Renal pelvis (tissue), 4 donors: ENCODE data around the gene SYNPO2. TPM values are rescaled to one million over a fixed set of nuclear protein-coding genes. Genes with fewer than 3 reads are reported as not detected.
"Not testable (repeated sequence)": the region's sequence is repeated elsewhere in the genome, so short reads cannot be mapped to it uniquely, and the experiment has no call there.

Experiments used
- DNase-seq: peaks from one replicate; pipeline ENCODE4 v3.0.0-alpha.2; 2013
- polyA plus RNA-seq, 3 donors: library from polyadenylated mRNA; unstranded; fragments of 120-200 nt; gene quantifications; one replicate each; pipeline ENCODE4 v1.2.1, GENCODE V29; 2013; ENCODE audit not compliant: insufficient read length in 3 of 3

The SYNPO2 gene
- polyA plus RNA-seq, 3 donors, result 12.9 to 15.5 (median 13.7) TPM

DNA sequence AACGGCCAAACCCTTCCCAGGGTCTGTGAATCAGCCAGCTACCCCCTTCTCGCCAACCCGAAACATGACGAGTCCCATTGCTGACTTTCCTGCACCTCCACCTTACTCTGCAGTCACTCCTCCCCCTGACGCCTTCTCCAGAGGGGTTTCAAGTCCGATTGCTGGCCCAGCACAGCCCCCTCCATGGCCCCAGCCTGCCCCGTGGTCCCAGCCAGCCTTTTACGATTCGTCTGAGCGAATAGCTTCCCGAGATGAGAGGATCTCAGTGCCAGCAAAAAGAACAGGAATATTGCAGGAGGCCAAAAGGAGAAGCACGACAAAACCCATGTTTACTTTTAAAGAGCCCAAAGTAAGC is 141.9 kb downstream of the SYNPO2 start:
- no peak for DNase-seq

DNA sequence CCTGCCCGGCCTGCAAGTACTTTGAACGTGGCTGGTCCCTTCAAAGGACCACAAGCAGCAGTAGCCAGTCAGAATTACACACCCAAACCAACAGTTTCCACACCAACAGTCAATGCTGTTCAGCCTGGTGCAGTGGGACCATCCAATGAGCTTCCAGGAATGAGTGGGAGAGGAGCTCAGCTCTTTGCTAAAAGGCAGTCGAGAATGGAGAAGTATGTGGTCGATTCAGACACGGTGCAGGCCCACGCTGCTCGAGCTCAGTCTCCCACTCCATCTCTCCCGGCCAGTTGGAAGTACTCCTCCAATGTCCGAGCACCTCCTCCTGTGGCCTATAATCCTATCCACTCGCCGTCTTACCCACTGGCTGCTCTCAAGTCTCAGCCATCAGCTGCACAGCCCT is 142.6 kb downstream of the SYNPO2 start:
- DNase-seq, result no peak

DNA sequence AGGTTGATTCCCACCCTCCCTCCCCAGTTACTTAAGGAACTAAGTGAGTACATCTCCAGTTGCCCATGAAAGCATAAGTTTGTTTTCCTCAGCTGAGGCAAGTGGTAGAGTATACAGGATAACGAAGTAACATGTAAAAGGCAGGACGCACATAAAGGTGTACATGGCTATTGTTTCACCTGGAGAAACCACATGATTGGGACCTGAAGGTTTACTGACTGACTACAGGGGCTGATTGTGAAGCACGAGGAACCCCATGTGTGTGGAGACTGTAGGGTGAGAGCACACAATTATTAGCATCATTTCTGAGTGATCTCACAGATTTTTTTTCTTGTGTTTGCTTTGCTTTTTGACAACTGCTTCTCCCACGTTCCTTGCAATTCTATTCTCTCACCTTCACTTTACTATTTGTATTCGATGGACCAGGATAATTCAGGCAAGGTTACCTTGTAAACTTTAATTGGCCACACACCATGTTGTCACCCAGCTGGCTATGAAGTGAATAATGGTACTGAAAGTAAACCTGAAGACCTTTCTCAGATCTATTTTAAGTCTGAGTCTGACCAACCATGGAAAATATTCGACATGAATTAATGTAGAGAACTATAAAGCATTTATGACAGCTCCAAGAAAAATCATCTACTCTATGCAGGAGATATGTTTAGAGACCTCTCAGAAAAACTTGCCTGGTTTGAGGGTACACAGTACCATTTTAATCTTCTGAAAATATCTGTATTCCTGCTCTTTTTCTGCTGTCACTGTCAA is 144.4 kb downstream of the SYNPO2 start:
- DNase-seq, result no peak

DNA sequence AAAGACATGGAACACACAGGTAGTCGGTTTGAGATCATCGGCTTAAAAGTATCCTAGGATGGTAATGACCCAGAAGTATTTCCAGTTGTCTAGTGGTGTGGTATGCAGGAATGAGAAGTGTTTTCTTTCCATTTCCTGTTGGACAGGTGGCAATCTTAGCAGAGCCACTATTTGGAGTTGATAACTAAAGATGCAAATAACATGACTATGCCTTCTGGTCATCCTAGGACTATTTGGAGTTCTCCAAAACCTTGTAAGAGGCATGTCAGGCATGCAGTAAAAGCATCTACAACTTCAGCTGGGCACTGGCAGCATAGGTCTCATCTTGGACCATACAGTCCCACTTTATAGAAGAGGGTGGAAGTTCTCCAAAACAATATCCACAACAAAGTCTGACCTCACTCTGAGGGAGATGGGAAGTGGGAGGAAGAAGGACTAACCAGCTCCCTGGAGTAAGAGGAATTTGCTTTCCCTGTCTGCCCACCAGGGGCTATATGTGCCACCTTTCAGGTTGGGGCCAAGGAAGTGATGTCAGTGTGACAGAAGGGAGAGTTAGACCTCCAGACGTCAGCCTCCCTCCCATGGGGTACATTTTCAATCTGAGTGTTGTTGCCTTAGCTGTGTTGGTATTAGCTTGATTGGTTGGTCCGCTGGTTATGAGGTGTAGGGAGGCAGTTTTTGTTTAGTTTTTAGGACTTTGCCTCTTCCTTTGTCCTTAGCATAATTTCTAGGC is 145.8 kb downstream of the SYNPO2 start:
- DNase-seq, result no peak

DNA sequence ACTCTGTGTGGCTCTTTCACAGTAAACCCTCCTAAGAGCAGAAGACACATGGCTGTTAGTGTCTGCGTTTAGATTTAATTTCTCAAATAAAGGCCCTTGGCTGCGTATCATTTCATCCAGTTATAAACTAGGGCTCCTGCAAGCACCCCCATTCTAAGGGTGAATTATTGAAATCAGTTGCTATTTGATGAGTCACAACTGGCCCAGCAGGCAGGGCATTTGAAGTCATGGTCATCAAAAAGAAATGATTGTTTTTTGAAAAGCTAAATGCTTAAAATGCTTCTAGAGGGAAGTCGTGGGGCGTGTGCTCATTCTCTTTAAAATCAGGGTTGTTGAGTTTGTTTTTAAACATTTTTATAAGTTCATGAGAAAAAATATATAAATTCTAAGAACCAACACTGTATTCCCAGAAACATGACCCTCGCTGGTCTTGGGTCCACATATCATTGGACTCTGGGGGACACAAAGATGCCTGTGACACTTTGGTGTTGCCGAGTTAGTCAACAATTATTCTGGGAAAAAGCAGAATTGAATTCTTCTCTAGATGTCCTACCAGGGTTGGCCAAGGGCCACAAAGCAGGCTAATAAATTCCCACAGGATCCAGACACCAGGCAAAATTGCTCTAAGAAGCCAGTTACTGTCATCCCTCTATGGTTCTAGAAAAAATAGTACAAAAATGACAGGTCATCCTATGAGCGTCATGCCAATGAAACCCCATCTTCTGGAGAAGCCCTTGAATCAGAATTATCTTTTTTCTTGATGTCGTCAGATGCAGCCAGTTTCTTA is 147.5 kb downstream of the SYNPO2 start:
- DNase-seq, result no peak

DNA sequence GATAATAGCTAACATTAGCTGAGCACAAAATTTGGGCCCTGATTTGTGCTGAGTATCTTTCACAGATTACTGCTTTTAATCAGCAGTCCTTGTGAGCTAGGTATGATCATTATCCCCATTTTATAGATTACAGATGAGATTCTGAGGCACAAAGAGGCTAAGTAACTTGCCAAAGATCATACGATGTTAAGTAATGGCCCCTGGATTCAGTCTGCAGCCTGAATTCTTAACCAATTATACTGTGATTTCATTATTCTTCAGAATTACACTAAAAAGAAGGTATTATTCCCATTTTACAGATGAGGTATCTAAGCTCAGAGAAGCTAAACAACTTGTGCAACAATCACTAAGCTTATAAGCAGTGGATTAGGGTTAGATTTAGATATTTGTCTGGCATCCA is 149.1 kb downstream of the SYNPO2 start:
- no peak for DNase-seq

DNA sequence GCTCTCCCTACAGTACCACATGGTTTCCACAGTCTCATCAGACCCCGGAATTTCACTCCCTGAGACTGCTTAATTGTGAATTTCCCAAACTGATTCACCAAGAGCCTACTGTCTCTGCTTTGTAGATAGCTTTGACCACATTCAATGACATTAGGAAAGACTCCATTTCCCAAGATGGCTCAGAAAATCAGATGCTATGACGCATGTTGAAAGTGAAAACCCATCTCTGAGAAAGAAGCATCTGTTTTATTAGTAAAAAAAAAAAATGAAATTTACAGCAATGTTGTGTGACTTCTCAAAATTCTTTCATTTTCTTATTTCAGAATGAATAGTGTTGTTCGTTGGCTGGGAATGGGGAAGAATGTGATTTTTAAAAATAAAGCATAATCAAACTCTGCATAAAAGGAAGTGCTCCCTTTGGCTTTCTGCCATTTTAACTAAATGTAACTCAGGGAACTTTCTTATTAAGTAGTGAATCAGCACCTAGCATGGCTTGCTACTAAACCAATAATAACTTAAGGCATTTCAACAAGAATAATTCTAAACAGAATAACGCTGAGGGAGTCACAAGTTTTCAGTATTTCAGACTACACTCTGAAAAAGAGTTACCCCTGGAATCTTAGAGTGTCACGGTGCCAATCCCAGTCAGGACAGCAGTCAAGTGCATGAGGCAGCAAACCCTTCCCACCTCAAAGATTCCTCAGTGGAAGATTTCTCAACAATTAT is 149.6 kb downstream of the SYNPO2 start:
- no peak for DNase-seq

DNA sequence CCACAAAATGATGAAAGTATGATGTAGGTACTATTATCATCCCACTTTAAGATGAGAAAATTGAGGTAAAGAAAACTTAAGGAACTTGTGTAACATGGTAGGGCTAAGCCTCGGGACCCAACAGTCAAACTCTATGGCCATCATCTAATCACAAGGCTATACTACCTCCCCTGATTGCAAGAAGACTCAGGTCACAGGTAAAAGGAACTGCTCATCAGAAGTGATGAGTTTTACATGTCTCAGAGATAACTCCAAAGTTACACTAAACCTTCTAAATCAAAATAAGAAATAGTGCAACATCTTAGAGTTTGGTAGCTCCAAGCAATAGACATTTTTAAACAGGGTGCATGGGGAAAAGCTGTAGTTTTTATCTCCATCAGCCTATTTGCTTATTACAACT is 150.5 kb downstream of the SYNPO2 start:
- DNase-seq, result no peak

DNA sequence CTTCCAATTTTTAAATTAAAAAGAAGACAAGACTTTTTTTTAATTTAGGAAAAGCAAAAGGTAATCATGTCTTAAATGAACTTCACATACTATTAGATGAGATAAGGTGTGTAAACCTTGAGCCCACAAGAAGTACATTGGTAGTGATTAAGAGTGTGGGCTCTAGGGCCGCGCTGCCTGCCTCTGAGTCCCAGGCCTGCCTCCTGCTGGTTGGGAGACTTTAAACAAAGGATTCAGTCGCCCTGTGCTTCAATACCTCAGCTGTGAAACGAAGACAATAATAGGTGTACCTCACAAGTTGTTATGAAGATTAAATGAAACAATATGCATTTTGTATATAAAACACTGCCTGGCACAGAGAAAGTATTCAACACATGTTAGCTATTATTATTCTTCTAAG is 151.1 kb downstream of the SYNPO2 start:
- no peak for DNase-seq

DNA sequence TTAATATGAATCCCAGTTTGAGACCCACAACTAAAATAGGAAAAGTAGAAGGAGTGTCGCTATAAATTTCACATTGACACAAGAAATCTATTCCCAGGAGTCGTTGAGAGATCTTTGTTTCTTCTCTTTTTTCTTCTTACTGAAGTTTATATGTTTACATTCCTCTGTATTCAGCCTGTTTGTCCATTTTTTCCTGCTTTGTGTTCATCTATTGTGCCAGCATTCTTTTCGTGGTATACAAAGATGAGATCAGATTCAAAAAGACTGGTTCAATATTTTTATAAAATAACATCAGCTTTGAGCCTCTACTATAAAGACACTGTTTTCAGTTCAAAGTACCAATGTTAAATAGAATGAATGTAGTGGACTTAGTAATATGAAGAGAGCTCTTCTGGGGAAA is 151.6 kb downstream of the SYNPO2 start:
- DNase-seq, result no peak

DNA sequence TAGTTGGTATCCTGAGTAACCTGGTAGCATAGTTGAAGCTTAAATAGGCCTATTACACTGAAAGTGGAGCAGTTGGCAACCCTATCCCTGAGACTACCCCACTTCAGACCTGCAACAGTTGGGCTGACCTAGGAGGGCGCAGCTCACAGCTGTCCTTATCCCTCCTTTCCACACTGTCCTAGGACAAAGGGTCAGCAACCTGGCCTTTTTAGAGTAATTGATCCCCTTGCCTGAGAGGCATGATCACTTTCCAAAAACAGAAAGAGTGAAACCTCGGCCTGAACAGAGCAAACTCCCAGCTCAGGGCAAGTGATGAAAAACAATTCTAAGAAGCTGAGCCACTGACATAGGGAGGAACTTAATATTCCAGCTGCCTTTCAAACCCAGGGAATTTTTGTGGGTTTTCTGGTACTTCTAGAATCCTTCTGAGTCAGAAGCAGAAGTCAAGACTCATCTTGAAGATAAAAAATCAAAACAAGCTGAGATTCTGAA is 152.1 kb downstream of the SYNPO2 start:
- DNase-seq, result no peak

DNA sequence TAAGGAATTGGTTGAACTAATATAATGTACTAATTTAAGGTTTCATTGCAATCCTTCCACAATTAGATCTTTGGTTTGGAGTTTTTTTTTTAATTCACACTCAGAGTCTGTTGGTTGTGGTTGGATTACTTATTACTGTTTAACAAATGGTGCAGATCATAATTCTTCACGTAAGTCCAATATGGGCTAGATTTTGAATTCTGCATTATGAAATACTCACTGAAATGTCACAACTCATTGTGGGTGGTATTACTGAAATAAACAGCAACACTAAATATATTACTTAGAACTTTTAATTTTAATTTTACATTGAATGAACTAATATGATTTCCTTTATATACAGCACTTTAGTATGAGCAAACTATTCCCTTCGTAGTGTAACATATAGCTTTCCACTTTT is 152.7 kb downstream of the SYNPO2 start:
- no peak for DNase-seq

DNA sequence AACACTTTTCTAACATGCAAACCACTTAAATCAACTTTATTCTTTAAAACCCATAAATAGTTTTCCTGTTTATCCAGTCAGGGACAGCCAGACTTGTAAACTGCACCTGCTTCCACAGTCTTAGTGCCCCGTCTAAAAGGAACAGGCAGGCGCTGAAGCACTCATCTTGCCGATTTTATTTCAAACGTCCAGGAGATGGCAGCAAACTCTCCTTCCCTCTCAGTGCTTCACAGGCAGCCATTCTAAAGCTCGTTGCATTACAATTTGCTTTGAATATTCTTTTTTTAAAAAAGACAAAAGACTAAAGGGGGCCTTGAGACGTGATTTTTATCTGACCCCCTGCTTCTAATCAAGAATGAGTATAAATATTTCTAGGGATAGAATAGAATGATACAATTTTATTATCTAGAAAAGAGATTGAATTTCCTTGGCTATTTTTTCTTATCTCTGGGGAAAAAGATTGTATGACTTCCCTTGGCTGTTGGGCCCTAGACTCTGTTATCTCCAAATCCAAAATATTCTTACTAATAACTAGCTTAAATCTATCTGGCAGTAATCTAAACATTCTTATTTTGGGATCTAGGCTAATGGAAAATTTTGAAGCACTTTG is 153.4 kb downstream of the SYNPO2 start:
- DNase-seq, result peak; percentile 77

DNA sequence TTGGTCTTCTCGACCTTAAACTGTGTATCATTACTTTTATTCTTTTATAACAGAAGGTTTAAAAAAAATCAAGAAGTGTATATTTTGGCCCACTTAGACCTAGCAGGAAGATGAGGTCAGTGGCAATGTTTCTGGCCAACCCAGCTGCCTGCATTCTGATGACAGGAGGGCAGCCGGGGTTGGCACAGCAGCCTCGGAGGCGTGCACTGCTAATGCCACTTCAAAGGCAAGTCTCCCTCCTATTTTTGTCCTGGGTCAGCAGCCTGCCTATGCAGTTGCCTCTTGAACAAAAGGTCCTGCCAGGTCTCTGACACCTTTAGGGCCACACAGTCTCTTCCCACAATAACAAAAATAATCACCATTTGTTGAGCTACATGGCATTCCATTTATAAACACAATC is 157.6 kb downstream of the SYNPO2 start:
- DNase-seq, result no peak

DNA sequence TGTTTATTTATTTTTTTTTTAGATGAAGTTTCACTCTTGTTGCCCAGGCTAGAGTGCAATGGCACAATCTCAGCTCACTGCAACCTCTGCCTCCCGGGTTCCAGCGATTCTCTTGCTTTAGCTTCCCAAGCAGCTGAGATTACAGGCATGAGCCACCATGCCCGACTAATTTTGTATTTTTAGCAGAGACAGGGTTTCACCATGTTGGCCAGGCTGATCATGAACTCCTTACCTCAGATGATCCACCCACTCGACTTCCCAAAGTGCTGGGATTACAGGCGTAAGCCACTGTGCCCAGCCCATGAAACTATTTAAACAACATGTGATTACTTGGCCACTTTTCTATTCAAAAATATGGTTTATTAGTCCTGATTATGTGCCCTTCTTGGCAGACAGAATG is 158.4 kb downstream of the SYNPO2 start:
- DNase-seq, result not testable (repeated sequence)

DNA sequence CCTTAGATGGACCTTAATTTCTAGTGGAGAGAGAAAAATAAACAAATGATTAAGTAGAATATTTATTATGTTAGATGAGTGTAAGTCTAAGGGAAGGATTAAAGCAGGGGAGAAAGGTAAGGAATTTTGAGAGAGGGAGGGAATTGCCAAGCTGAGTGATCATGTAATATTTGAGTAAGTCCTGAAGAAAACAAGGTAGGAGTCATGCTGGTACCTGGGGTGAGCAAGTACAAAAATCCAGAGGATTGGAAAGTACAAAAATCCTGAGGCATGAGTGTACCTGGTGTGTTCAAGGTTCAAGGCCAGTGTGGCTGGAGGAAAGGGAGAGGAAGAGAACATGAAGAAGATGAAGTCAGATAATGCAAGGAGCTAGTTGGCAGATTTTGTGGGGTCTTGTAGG is 159.8 kb downstream of the SYNPO2 start:
- DNase-seq, result no peak

DNA sequence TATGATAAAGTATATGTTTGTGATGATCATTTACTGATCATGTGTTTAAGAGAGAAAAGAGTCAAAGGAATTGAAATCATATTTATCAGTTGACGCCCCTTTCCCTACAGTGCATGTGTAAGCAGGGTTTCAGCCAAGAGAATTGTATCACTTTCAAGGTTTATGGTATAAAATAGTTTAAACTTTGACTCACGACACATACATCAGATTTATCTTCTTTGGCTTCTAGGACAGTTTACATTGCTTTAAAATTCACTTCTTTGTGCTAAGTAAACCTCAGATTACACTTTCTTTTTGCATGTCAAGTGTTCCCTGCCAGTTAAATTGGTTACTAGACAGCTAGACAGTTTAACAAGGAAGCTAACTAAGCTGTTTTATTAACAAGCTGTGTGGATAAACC is 160.7 kb downstream of the SYNPO2 start:
- DNase-seq, result peak; percentile 54

DNA sequence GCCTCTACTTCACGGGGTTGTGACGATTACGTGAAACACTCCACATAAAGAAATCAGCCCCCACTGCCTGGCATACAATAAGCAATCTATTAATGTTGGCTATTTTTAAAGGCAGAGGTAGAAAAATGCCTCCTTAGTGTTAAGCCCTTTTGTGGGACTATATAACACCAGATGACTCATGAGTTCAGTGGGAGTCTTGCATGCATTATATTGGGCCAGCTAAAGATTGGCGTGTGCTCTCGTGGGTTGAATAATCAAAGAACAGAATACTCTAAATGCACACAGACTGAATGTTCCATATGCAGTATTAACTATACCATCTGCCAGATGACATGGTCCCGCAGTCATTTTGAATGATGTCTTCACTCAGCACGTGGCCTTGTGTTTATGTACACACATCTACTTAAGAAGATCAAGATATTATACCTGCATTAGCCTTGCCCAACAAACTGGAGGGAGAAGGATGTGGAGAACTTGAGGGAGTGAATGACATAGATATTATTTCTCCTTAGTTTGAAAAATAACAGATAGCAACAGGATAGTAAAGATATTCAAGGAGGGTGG is 162.0 kb downstream of the SYNPO2 start:
- DNase-seq, result no peak

DNA sequence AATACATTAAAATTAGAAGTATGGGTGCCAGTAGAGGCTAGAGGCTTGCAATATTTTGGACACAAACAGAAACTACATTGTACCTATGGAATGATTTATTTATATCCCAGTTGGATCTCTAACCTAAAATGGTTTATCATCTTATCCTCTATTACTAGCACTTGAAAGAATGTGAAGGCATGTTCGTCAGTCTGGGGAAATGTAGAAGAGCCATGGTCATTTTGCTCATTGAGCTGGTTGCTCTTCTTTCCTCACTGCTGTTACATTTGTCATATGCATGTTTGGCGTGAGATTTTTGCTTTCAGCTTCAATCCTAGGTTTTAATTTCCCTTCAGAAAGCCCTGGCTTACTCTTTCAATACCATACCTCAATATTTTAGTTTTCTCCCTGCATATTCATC is 164.6 kb downstream of the SYNPO2 start:
- DNase-seq, result no peak

DNA sequence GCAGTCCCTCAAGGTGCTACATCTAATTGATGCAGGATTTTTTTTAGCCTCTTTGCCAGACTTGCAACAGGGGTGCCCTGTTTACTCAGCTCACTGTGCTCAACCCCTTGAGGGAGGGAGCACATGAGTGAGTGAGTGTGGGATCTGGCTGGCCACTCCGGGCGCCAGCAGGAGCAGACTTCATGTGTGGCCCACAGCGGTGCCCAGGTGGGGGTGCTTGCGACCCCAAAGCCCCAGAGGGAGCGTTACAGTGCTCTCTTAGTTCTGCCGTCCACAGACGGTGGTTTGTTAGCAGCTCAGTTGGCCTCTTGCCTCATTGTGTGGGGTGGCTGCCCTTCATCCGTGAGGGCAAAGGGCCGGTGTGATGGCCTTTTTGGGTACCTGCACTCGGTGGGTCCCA is 165.3 kb downstream of the SYNPO2 start:
- no peak for DNase-seq

DNA sequence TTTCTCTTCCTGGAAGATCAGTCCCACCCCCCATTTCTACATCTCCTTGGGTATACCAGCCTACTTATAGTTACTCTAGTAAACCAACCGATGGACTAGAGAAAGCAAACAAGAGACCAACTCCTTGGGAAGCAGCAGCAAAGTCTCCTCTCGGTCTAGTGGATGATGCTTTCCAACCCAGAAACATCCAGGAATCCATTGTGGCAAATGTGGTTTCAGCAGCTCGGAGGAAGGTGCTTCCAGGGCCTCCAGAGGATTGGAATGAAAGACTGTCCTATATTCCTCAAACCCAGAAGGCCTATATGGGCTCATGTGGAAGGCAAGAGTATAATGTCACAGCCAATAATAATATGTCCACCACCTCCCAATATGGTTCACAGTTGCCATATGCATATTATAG is 168.8 kb downstream of the SYNPO2 start:
- no peak for DNase-seq
